Frontal cortex (tissue), 4 donors: ENCODE results near the gene GREM1. TPM values are rescaled to one million over a fixed set of nuclear protein-coding genes. Genes with fewer than 3 reads are reported as not detected.

Experiments used
- DNase-seq, 2 donors: peaks; one replicate each; pipeline ENCODE4 v3.0.0; 2012; ENCODE audit warnings: low spot score in 2 of 2
- FAIRE-seq: peaks from 2 replicates; lab custom pipeline; 2012; peaks lifted over from hg19 to GRCh38; lab: Jason Lieb, UNC
- total RNA-seq: library from RNA; depleted of rRNA; stranded (reverse); fragments of >200 nt; gene quantifications from one replicate; pipeline ENCODE4 v1.2.3, GENCODE V29; 2014
- donor health status: control.
- donor health status: control.
- donor health status: control.

GREM1 gene
- total RNA-seq, 1 donor from 2014 or later = 2.4 TPM

- FAIRE-seq (no peak), DNase-seq (no peak)
Measured at GRCh38 chr15:32767236-32767635, 49.4 kb downstream of the GREM1 start.

DNA sequence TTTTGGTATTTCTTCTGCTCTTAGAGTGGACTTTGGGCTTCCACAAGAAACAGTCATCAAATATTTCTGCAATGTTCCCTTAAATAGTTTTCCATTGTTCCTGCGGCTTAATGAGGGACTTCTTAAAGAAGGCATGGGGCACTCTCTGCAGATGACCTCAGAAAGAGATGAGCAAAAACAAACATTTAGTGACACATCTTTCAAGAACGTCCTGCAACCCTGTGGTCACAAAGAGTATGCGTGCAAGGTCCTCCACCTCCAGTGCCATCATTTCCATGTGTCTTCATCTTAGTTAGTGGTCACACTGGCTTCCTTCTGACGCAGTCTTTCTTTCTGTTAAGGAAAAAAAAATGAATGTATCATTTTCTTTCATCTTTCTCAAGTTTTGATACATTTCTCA, 56.2 kb downstream of the GREM1 start:
- DNase-seq = no peak
- no peak for FAIRE-seq

DNA sequence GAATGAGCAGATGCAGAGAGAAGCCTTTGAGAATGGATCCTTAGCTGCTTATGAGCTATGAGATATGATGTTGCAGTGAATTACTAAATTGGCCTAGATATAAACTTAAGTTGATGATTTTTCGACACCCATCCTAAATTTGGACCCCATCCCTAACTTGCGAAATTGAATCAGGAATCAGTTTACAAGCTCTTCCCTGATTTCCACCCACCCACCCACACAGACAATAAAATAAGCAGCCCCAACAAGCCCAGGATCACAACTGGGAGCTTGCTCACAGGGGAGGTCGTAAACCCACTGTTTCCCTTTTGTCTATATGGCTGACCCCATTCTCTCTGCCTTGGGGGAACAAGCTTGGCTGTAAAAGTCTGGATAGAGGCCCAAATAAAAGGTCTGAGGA, 57.3 kb downstream of the GREM1 start:
- FAIRE-seq = no peak
- DNase-seq = no peak

- FAIRE-seq (no peak), DNase-seq (no peak)
Measured at GRCh38 chr15:32778391-32779176, 60.8 kb downstream of the GREM1 start.

DNA sequence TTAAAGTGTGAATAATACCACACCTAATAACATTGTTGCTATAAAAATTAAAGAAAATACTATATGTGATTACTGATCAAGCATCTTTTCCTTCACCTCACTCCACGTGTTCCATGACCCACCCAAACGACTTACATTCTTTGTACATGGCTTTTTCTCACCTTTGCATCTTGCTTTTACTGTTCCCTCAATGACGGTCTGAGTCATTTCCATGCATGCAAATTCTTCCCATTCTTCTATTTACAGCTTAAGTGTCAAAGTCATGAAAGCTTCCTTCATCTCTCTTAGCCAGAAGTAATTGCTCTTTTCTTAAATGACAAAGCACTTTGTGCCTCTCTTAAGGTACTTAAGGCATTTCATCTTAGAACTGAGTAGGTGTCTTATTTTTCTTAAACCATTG, 64.0 kb downstream of the GREM1 start:
- DNase-seq = no peak
- FAIRE-seq = no peak

GRCh38 chr15:32784581-32784980, 66.8 kb downstream of the GREM1 start:
- no peak for DNase-seq
- no peak for FAIRE-seq

DNA sequence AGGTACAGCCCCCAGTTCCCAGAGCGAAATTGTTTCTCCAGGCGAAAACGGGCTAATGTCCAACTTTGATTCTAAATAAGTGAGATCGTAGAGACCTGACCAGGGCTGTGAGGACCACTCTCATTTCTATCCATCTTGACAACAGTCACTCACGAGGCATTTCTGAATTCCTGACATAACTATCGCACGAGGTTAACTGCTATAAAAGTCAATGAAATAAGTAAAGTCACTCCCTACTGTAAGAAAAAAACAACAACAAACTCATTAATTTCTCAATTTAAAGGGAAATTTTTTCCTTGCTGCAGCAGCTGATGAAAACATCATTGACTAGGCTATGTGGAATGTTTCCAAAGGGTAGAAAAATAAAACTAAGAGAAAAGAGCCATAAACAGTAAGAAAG, 69.1 kb downstream of the GREM1 start:
- FAIRE-seq (no peak), DNase-seq (no peak)

GRCh38 chr15:32787949-32788348, 70.1 kb downstream of the GREM1 start:
- FAIRE-seq = no peak
- DNase-seq = no peak

- FAIRE-seq (no peak), DNase-seq (no peak)
Measured at GRCh38 chr15:32790352-32790999, 72.7 kb downstream of the GREM1 start.

- no peak for DNase-seq
- no peak for FAIRE-seq
Measured at GRCh38 chr15:32792436-32792835, 74.6 kb downstream of the GREM1 start.

Other genes with a start within 250 kb of the GREM1 start
- gene GOLGA8N, start 124.5 kb upstream of the GREM1 start, total RNA-seq = 2.4 TPM
- gene ARHGAP11A, start 102.5 kb upstream of the GREM1 start, total RNA-seq = 11.8 TPM
- gene SCG5, start 76.3 kb upstream of the GREM1 start, total RNA-seq = 136 TPM